ENCODE measurements around the gene RUNX1.

- TF ChIP-seq CTCF (IDR thresholded peaks at IDR 0.05), result no peak
- no peak for TF ChIP-seq POLR2AphosphoS5 (IDR thresholded peaks at IDR 0.05)
- no peak for TF ChIP-seq POLR2A (IDR thresholded peaks at IDR 0.05)
- TF ChIP-seq EP300 (IDR thresholded peaks at IDR 0.05), result no peak
These were observed 258.8 kb downstream of the RUNX1 start for GRCh38 chr21:34790341-34790740.
